ENCODE data around the gene DCLK1. TPM values are rescaled to one million over a fixed set of nuclear protein-coding genes. Genes with fewer than 3 reads are reported as not detected.
"Not testable (repeated sequence)": the region's sequence is repeated elsewhere in the genome, so short reads cannot be mapped to it uniquely, and the experiment has no call there.

Gene DCLK1
- total RNA-seq, 1 donor from 2014 or later, result 2.9 TPM

GRCh38 chr13:35987572-35988513, 143.3 kb downstream of the DCLK1 start:
- Histone ChIP-seq H3K4me3 (ENCODE audit: low read depth, low read length) (no peak overlapping the region), H3K36me3 (ENCODE audit: control insufficient read depth, insufficient read depth, low read length) (no peaks in the 10 kb centered on the region), H3K27me3 (ENCODE audit: control insufficient read depth, insufficient read depth, low read length) (peaks cover 2% of the 10 kb centered on the region)
- no peak for TF ChIP-seq CTCF (IDR thresholded peaks at IDR 0.05; ENCODE audit: insufficient read depth, low read length, poor library complexity, severe bottlenecking)
- DNase-seq (ENCODE audit: low read depth), result no peak

- DNase-seq (ENCODE audit: low read depth), result no peak
- TF ChIP-seq CTCF (IDR thresholded peaks at IDR 0.05; ENCODE audit: insufficient read depth, low read length, poor library complexity, severe bottlenecking), result no peak
- peaks cover 2% of the 10 kb centered on the region for H3K27me3 ChIP-seq (ENCODE audit: control insufficient read depth, insufficient read depth, low read length)
- no peak overlapping the region for H3K4me3 ChIP-seq (ENCODE audit: low read depth, low read length)
- no peaks in the 10 kb centered on the region for H3K36me3 ChIP-seq (ENCODE audit: control insufficient read depth, insufficient read depth, low read length)
These were observed 146.3 kb downstream of the DCLK1 start for GRCh38 chr13:35984776-35985453.

- Histone ChIP-seq H3K36me3 (ENCODE audit: control insufficient read depth, insufficient read depth, low read length) (no peaks in the 10 kb centered on the region), H3K27me3 (ENCODE audit: control insufficient read depth, insufficient read depth, low read length) (peaks cover 2% of the 10 kb centered on the region), H3K4me3 (ENCODE audit: low read depth, low read length) (no peak overlapping the region)
- no peak for DNase-seq (ENCODE audit: low read depth)
- TF ChIP-seq CTCF (IDR thresholded peaks at IDR 0.05; ENCODE audit: insufficient read depth, low read length, poor library complexity, severe bottlenecking), result no peak
These were observed 146.9 kb downstream of the DCLK1 start for GRCh38 chr13:35984287-35984686.

GRCh38 chr13:35983703-35984102, 147.5 kb downstream of the DCLK1 start:
- H3K36me3 ChIP-seq (ENCODE audit: control insufficient read depth, insufficient read depth, low read length); H3K4me3 ChIP-seq (ENCODE audit: low read depth, low read length); H3K27me3 ChIP-seq (ENCODE audit: control insufficient read depth, insufficient read depth, low read length); DNase-seq (ENCODE audit: low read depth): not testable (repeated sequence)

- no peak for DNase-seq (ENCODE audit: low read depth)
- no peak for TF ChIP-seq CTCF (IDR thresholded peaks at IDR 0.05; ENCODE audit: insufficient read depth, low read length, poor library complexity, severe bottlenecking)
- Histone ChIP-seq H3K4me3 (ENCODE audit: low read depth, low read length) (no peak overlapping the region), H3K27me3 (ENCODE audit: control insufficient read depth, insufficient read depth, low read length) (peaks cover 2% of the 10 kb centered on the region), H3K36me3 (ENCODE audit: control insufficient read depth, insufficient read depth, low read length) (no peaks in the 10 kb centered on the region)
These were observed 148.0 kb downstream of the DCLK1 start for GRCh38 chr13:35983206-35983605.

- DNase-seq (ENCODE audit: low read depth), result no peak
- H3K4me3 ChIP-seq (ENCODE audit: low read depth, low read length), result no peak overlapping the region
- no peak for TF ChIP-seq CTCF (IDR thresholded peaks at IDR 0.05; ENCODE audit: insufficient read depth, low read length, poor library complexity, severe bottlenecking)
- no peaks in the 10 kb centered on the region for H3K36me3 ChIP-seq (ENCODE audit: control insufficient read depth, insufficient read depth, low read length)
- H3K27me3 ChIP-seq (ENCODE audit: control insufficient read depth, insufficient read depth, low read length), result no peaks in the 10 kb centered on the region
These were observed 151.7 kb downstream of the DCLK1 start for GRCh38 chr13:35979361-35979951.
